Cerebellar cortex (tissue), 1 donor: ENCODE data around the gene RELT.
A peak's percentile ranks its signal among the peaks of the same experiment; 100 is the strongest.

Experiments
- DNase-seq: peaks from one replicate; pipeline ENCODE4 v3.0.0-alpha.2; 2015; ENCODE audit warnings: low spot score

Gene RELT

DNA sequence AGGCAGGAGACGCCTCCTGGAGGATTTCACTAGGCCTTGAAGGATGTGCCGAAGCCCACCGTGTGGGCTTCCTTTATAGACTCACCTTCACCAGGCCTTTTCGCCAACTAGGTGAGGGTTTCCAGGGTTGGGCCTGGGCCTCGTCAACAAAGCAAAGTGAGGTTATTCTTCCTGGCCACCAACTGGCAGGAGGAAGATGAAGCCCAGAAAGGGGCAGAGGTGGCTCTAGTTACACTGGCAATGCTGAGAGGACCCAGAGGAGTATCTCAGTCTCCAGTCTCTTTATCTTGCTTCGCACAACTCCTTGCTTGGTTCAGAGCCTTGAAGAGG lies 404 bp upstream of the RELT start:
- no peak for DNase-seq

- DNase-seq, result no peak
Observed at GRCh38 chr11:73376803-73377629, 817 bp downstream of the RELT start.

- peak; percentile 66 for DNase-seq
Observed at GRCh38 chr11:73379189-73379880, 3.1 kb downstream of the RELT start.

DNA sequence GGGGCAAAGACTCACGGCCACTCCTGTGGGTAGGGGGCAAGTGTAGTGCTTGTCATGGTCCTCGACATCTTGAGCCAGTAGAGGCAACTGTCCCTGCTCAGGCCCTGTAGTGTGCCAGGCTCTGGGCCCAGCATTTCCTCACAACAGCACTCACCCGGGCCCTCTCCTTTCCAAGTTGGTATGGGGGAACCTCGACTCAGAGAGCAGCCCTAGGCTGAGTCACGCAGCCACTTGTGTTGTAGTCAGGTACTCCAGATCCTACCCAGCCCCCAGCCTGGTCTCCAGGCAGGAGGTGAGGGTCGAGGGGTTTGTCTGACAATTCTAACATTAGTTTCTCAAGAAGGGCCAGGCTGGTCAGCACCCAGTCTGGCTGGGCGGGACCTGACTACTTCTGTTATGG lies 4.1 kb downstream of the RELT start:
- DNase-seq, result no peak

GRCh38 chr11:73380897-73381410 lies 4.8 kb downstream of the RELT start:
- no peak for DNase-seq

GRCh38 chr11:73381589-73381988 lies 5.4 kb downstream of the RELT start:
- no peak for DNase-seq

GRCh38 chr11:73382183-73382582 lies 6.0 kb downstream of the RELT start:
- no peak for DNase-seq

DNA sequence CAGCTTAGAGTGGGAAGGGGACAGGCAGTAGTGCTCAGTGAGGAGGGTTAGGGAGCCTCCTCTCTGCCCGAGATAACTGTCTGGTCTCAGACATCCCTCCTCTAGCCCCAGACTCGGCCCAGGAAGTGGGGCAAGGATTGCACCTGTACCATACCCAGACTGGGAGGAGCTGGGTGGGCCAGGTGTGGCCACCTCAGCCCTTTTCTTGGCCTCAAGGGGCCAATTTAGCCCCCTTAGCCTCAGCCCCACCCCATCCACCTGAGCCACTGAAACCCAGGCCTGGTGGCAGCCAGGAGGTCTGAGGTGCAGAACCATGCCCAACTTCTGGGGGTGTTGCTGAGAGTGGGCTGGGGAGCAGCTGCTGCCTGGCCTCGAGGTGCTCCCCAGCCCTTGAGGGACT lies 6.5 kb downstream of the RELT start:
- DNase-seq, result no peak

DNA sequence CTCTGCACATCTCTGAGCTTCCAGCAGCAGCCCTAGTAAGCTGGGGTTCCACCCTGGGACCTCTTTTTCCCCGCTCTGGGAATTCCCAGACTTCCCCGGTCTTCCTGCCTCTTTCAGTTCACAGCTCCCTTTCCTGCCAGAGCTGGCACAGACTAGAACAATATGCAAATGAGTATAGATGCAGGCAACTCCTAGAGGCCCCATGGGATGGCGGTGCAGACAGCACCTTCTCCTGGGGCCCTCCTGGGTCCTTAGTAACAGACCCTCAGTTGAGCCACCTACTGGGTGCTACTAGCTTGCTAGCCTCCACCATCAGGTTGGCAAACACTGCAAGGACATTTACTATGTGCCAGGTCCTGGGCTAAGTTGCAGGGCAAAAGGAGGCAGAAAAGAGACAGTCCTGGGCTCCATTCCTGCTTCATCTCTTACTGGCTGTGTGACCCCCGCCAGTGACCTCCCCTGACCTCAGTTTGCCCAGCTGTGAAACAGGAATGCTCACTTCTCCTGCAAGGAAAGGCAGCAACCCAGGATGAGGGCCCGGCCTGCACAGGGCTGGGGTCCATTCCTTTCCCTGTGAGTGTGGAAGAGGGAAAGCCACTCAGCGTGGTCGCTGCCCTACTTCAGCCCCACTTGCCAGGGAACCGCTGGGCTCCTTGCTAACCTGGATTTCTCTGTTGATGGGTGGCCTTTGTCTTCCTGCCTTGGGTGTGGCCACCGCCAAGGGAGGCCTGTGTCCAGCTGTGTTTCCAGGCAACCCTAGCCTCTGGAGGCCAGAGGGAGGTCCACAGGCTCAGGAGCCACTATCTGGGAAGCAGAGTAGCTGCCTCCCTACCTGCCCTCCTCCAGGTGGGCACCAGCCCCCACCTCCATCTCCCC lies 7.3 kb downstream of the RELT start:
- DNase-seq, result no peak

- DNase-seq, result no peak
Observed at GRCh38 chr11:73384125-73384441, 7.9 kb downstream of the RELT start.

- DNase-seq, result no peak
Observed at GRCh38 chr11:73384531-73384871, 8.3 kb downstream of the RELT start.

DNA sequence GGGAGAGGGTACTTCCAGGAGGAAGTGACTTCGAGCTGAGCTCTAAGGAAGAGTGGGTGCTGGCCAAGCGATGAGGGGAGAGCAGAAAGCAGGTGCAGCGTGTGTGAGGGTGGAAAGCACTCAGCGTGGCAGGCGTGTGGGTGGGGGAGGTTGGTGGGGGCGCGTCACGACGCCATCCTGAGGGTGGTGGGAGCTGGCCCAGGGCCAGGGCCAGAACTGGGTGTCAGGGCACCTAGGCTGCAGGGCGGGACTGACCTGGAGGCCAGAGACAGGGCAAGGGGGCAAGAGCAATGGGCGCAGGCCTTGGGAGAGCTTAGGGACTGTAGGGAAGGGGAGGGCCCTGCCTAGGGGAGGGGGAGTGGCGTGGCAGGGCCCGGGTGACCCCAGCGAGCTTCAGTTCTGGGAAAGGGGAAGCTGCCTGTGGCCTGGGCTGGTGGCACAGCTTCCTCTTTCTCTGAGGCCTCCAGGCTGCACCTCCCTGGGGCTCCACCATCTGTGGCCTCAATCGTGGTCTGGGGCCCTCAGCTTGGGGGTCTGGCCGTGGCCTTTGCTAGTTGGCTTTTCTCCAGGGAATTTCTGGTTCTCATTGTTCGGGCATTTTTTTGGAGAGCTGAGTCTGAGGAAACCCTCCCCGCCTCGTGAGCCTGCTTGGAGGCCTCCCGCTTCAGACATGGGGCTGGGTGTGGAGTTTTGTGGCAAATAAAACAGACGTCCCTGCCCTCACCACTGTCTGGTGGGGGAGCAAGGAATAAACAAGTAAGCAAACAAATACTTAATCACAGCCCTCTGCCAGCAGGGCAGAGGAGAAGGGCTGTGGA lies 8.9 kb downstream of the RELT start:
- DNase-seq, result no peak

DNA sequence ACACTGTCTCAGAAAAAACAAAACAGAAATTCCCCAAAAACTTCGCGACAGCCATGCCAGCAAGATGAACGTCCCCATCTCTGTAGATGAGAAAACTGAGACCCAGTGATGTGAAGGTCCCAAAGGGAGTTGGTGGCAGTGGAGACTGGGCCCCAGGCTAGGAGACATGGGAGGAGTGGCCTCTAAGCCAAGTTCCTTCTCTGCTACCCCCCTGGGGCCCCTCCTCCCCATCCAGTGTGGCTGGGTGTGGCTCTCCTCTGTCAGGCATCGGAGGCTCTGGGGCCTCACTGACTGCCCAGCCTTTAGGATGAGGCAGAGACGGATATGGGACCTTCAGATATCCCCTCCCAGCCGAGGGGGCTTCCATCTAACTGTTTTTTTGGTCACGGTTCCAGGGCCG lies 9.8 kb downstream of the RELT start:
- no peak for DNase-seq

DNA sequence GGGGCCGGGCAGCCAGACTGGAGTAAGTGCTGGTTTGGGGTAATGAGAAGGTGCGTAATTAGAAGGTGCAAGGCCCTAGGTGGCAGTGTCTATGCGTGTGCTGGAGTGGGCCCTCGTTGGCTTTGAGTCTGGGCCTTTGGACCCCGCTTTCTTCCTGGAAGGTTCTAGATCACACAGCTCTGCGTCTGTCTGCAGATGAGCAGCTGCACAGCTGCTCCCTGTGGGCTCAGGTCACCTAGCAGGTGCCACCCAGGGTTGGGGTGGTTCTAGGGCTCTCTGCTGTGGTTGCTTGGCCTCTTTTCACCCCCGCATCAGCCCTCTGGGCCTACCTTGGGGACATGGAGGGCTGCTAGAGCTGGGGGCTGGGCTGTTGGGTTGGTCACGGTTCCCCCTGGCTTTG lies 10.3 kb downstream of the RELT start:
- no peak for DNase-seq

- DNase-seq, result peak; percentile 51
Observed at GRCh38 chr11:73387594-73388264, 11.5 kb downstream of the RELT start.

DNA sequence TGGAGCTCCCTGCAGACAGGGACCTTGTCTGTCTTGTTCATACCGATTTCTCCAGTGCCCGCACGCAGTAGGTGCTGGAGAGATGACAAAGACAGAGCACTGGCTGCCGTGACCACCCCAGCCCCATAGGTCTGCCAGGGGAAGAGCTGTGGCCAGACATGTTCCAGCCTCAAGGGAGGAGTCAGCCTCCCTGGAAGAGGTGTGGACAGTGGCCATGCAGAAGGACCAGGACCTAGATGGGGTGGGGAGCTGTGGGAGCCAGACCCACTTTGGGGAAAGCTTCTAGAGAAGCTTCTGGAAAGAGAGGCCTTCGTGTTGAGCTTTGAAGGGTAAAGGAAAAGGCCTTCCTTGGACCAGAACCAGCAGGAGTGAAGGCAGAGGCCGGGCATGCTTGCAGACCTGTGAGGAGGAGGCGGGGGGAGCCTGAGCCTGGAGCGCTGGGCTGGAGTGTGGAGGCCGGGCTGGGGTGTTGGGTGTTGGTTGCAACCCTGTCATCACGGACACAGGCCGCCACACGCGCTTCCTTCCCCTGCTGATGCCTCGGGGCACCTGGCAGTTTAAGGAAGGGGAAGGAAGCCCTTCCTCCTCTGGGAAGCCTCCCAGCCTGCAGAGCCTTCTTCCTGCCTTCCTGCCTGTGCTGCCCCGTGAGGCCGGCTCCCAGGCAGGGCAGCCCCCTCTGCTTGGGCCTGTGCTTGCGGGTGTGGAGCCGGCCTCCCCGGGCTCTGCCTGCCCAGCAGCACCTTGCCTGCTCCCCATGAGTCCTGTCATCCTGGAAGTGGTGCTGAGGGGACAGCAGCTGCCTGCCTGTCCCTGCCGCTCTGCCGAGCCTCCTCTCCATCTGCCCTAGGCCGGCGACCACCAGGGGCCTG lies 12.3 kb downstream of the RELT start:
- DNase-seq, result no peak

GRCh38 chr11:73389134-73389525 lies 12.9 kb downstream of the RELT start:
- DNase-seq, result no peak

GRCh38 chr11:73389916-73390315 lies 13.7 kb downstream of the RELT start:
- DNase-seq, result no peak

DNA sequence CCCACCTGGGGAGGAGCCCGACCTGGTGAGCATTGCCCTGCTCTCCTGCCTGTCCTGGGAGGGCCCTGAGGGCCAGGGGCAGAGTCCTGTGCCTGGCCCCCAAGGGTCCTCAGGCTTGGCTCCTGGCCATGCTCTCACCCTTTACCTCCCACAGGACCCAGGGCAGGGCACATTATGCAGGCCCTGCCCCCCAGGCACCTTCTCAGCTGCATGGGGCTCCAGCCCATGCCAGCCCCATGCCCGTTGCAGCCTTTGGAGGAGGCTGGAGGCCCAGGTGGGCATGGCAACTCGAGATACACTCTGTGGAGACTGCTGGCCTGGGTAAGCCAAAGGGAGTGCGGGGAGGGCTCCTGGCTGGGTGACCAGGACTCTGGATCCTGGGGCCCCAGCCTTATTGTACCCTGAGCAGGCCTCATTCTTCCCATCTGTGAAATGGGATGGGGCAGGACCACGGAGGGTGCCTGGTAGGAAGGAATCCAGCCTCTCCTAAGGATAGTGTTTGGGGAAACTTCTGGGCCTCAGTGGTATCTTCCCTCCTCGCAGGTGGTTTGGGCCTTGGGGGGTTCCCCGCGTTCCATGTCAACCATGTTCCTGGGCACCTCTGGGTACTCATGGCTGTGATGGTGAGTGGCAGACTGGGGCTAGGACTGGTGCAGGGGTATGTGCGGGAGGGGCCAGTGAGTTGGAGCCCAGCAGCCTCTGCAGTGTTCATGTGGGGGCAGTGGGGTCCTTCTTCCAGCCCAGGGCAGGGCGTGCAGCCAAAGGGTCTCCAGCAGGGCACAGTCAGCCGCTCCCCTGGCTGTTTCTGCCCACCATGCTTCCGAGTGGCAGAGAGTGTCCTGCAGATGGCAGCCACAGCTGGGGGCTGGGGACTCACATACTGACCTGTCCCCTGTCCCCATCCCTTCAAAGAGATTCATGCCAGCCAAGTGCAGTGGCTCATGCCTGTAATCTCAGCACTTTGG lies 14.7 kb downstream of the RELT start:
- DNase-seq, result no peak
